Loucy (cell line): ENCODE data around the gene RAB26.

Experiments
- H2AFZ ChIP-seq: fragments of 200-600 bp; sonication (generic); 2 replicates; pipeline ENCODE4 v1.6.0; 2016; ENCODE audit warnings: antibody characterized with exemption, mild to moderate bottlenecking, low read length, moderate library complexity
- H3F3A ChIP-seq: fragments of 200-600 bp; 2 replicates; pipeline ENCODE4 v1.6.0; 2016; ENCODE audit warnings: antibody characterized with exemption, low read depth, mild to moderate bottlenecking
- H3K27me3 ChIP-seq: fragments of 200-600 bp; sonication (generic); 2 replicates; pipeline ENCODE4 v1.6.1; 2014; ENCODE audit warnings: low read length, mild to moderate bottlenecking; ENCODE audit not compliant: insufficient read depth, poor library complexity, severe bottlenecking
- H3K36me3 ChIP-seq: fragments of 200-600 bp; sonication (generic); 2 replicates; pipeline ENCODE4 v1.6.1; 2016; ENCODE audit warnings: low read length; ENCODE audit not compliant: insufficient read depth
- H3K4me1 ChIP-seq: fragments of 200-600 bp; sonication (generic); 2 replicates; pipeline ENCODE4 v1.5.1; 2014; ENCODE audit warnings: low read length, mild to moderate bottlenecking; ENCODE audit not compliant: insufficient read depth, poor library complexity, severe bottlenecking
- H3K4me2 ChIP-seq: fragments of 200-600 bp; sonication (generic); 2 replicates; pipeline ENCODE4 v1.6.0; 2014; ENCODE audit warnings: antibody characterized with exemption, low read length, low read depth, mild to moderate bottlenecking; ENCODE audit not compliant: poor library complexity, severe bottlenecking
- H3K4me3 ChIP-seq: fragments of 200-600 bp; sonication (generic); 2 replicates; pipeline ENCODE4 v1.5.1; 2014; ENCODE audit warnings: low read length, mild to moderate bottlenecking, mixed read lengths; ENCODE audit not compliant: poor library complexity, severe bottlenecking
- H3K79me2 ChIP-seq: fragments of 200-600 bp; sonication (generic); 2 replicates; pipeline ENCODE4 v1.6.1; 2014; ENCODE audit warnings: low read length; ENCODE audit not compliant: insufficient read depth
- H3K9ac ChIP-seq: fragments of 200-600 bp; sonication (generic); 2 replicates; pipeline ENCODE4 v1.6.0; 2014; ENCODE audit warnings: mild to moderate bottlenecking, low read depth, low read length, moderate library complexity; ENCODE audit not compliant: poor library complexity, severe bottlenecking
- H3K9me2 ChIP-seq: fragments of 200-600 bp; sonication (generic); replicated peaks from 2 replicates; pipeline ENCODE4 v1.6.1; 2016; ENCODE audit warnings: low read depth, low read length, mixed read lengths
- H3K9me3 ChIP-seq: fragments of 200-600 bp; sonication (generic); 2 replicates; pipeline ENCODE4 v1.6.1; 2014; ENCODE audit warnings: mild to moderate bottlenecking, antibody characterized with exemption, low read length, low read depth; ENCODE audit not compliant: insufficient read depth
- H4K20me1 ChIP-seq: fragments of 200-600 bp; sonication (generic); 2 replicates; pipeline ENCODE4 v1.6.0; 2014; ENCODE audit warnings: antibody characterized with exemption, low read length, mild to moderate bottlenecking; ENCODE audit not compliant: insufficient read depth, poor library complexity, severe bottlenecking
- EZH2phosphoT487 ChIP-seq: fragments of 200-600 bp; IDR thresholded peaks from 2 replicates; pipeline ENCODE4 v1.6.1; 2018; ENCODE audit warnings: antibody characterized with exemption, mild to moderate bottlenecking, moderate library complexity, borderline replicate concordance
- TF ChIP-seq, protein P1 (sequence below): fragments of 200-600 bp; sonication (generic); conservative IDR thresholded peaks from 2 replicates; pipeline ENCODE4 v1.5.1; 2014; ENCODE audit warnings: mild to moderate bottlenecking, antibody characterized with exemption, low read length

The RAB26 gene

GRCh38 chr16:2163211-2163881 is 14.9 kb downstream of the RAB26 start:
- peaks cover 6% of the 10 kb centered on the region for H4K20me1 ChIP-seq
- no peaks in the 10 kb centered on the region for H3K27me3 ChIP-seq
- no peaks in the 10 kb centered on the region for H3F3A ChIP-seq
- no peak overlapping the region for H3K4me3 ChIP-seq
- H3K79me2 ChIP-seq: peaks cover 45% of the 10 kb centered on the region; the same call in 1 of the 2 replicates
- H3K36me3 ChIP-seq: no peaks in the 10 kb centered on the region
- no peaks in the 10 kb centered on the region for H3K9me3 ChIP-seq
- no peaks in the 10 kb centered on the region for H3K9me2 ChIP-seq
- no peaks in the 10 kb centered on the region for H3K4me1 ChIP-seq
- H2AFZ ChIP-seq: no peak overlapping the region
- no peak overlapping the region for H3K4me2 ChIP-seq
- H3K9ac ChIP-seq: no peak overlapping the region
- no peak for TF ChIP-seq EZH2phosphoT487

DNA sequence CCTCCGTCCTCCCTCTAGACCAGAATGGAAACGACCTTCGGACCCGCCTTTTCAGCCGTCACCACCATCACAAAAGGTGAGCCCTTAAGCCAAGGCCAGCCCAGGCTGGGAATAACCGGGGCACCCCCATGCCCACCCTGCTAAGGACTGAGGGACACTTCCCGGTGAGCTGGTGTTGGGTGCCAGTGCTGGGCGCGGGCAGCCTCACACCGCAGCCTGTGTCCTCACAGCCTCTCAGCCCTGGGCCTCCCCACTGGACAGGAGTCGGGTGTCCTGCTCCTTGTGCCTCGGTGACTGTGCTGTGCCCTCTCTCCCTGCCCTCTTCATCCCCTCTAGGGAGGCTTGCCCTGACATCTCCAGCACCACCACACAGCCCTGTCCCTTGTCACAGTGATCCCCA is 17.4 kb downstream of the RAB26 start:
- H3K9me3 ChIP-seq: no peaks in the 10 kb centered on the region
- H3K4me1 ChIP-seq: no peaks in the 10 kb centered on the region
- no peaks in the 10 kb centered on the region for H3K36me3 ChIP-seq
- H3K4me2 ChIP-seq: no peak overlapping the region
- H3K9me2 ChIP-seq: no peaks in the 10 kb centered on the region
- no peak overlapping the region for H2AFZ ChIP-seq
- H3K27me3 ChIP-seq: no peaks in the 10 kb centered on the region
- no peak overlapping the region for H3K4me3 ChIP-seq
- H4K20me1 ChIP-seq: no peaks in the 10 kb centered on the region
- no peak for TF ChIP-seq EZH2phosphoT487
- TF ChIP-seq, protein P1, sequence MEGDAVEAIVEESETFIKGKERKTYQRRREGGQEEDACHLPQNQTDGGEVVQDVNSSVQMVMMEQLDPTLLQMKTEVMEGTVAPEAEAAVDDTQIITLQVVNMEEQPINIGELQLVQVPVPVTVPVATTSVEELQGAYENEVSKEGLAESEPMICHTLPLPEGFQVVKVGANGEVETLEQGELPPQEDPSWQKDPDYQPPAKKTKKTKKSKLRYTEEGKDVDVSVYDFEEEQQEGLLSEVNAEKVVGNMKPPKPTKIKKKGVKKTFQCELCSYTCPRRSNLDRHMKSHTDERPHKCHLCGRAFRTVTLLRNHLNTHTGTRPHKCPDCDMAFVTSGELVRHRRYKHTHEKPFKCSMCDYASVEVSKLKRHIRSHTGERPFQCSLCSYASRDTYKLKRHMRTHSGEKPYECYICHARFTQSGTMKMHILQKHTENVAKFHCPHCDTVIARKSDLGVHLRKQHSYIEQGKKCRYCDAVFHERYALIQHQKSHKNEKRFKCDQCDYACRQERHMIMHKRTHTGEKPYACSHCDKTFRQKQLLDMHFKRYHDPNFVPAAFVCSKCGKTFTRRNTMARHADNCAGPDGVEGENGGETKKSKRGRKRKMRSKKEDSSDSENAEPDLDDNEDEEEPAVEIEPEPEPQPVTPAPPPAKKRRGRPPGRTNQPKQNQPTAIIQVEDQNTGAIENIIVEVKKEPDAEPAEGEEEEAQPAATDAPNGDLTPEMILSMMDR: no peak
- H3K79me2 ChIP-seq: peaks cover 26% of the 10 kb centered on the region; the same call in 1 of the 2 replicates
- no peak overlapping the region for H3K9ac ChIP-seq
- no peaks in the 10 kb centered on the region for H3F3A ChIP-seq

- H4K20me1 ChIP-seq: no peaks in the 10 kb centered on the region
- peaks cover 23% of the 10 kb centered on the region; the same call in 1 of the 2 replicates for H3K79me2 ChIP-seq
- no peak overlapping the region for H3K9ac ChIP-seq
- no peaks in the 10 kb centered on the region for H3K9me2 ChIP-seq
- no peak overlapping the region for H3K4me3 ChIP-seq
- H3K4me1 ChIP-seq: no peaks in the 10 kb centered on the region
- no peaks in the 10 kb centered on the region for H3F3A ChIP-seq
- H3K36me3 ChIP-seq: no peaks in the 10 kb centered on the region
- TF ChIP-seq EZH2phosphoT487: no peak
- TF ChIP-seq, protein P1: no peak
- H2AFZ ChIP-seq: no peak overlapping the region
- no peak overlapping the region for H3K4me2 ChIP-seq
- no peaks in the 10 kb centered on the region for H3K9me3 ChIP-seq
- H3K27me3 ChIP-seq: no peaks in the 10 kb centered on the region
These were observed 18.0 kb downstream of the RAB26 start for GRCh38 chr16:2166263-2167067.
